Uterus (tissue), 2 donors: ENCODE data around the gene FMNL2.

Source experiments
- POLR2A ChIP-seq, 2 donors: fragments of 450-650 bp; IDR thresholded peaks; one replicate each; pipeline ENCODE4 v1.6.1; 2016; ENCODE audit warnings: antibody characterized with exemption in 2 of 2, mild to moderate bottlenecking in 1 of 2, moderate library complexity in 1 of 2
- TF ChIP-seq, protein P1 (sequence below), 4 experiments: fragments of 200-600 bp in 2 of 4; fragments of 450-650 bp in 2 of 4; sonication (generic) in 2 of 4; IDR thresholded peaks; one replicate each; pipeline ENCODE4 v1.5.1; 2016 to 2019; ENCODE audit warnings: antibody characterized with exemption in 4 of 4, mild to moderate bottlenecking in 2 of 4, moderate library complexity in 1 of 4

DNA sequence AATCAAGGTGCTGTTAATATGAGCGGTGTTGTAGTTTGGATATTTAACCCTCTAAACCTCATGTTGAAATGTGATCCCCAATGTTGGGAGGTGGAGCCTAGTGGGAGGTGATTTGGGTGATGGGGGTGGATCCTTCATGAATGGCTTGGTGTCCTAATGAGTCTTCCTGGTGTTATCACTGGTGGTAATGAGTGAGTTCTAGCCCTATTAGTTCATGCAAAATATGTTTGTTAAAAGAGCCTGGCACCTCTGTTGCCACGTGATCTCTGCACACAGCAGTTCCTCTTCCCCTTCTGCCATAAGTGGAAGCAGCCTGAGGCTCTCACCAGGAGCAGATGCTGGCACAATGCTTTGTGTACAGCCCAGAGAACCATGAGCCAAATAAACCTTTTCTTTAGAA lies 158.4 kb downstream of the FMNL2 start:
- TF ChIP-seq, protein P1, sequence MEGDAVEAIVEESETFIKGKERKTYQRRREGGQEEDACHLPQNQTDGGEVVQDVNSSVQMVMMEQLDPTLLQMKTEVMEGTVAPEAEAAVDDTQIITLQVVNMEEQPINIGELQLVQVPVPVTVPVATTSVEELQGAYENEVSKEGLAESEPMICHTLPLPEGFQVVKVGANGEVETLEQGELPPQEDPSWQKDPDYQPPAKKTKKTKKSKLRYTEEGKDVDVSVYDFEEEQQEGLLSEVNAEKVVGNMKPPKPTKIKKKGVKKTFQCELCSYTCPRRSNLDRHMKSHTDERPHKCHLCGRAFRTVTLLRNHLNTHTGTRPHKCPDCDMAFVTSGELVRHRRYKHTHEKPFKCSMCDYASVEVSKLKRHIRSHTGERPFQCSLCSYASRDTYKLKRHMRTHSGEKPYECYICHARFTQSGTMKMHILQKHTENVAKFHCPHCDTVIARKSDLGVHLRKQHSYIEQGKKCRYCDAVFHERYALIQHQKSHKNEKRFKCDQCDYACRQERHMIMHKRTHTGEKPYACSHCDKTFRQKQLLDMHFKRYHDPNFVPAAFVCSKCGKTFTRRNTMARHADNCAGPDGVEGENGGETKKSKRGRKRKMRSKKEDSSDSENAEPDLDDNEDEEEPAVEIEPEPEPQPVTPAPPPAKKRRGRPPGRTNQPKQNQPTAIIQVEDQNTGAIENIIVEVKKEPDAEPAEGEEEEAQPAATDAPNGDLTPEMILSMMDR (IDR thresholded peaks at IDR 0.05), result no peak
- TF ChIP-seq POLR2A (IDR thresholded peaks at IDR 0.05), result no peak
